IPS-20b (cell line): ENCODE results near the gene DENND4B.
A peak's percentile ranks its signal among the peaks of the same experiment; 100 is the strongest.

ENCODE experiments used
- H3K27ac ChIP-seq: one replicate; pipeline ENCODE4 v1.5.1; 2013; ENCODE audit warnings: low read length
- H3K27me3 ChIP-seq: 2 replicates; pipeline ENCODE4 v1.6.1; 2013; ENCODE audit warnings: mild to moderate bottlenecking, low read length, inconsistent platforms; ENCODE audit not compliant: insufficient read depth
- H3K36me3 ChIP-seq: 2 replicates; pipeline ENCODE4 v1.6.1; 2013; ENCODE audit warnings: low read depth, mild to moderate bottlenecking, inconsistent platforms, low read length, moderate library complexity; ENCODE audit not compliant: insufficient read depth
- H3K4me1 ChIP-seq: 2 replicates; pipeline ENCODE4 v1.6.1; 2013; ENCODE audit warnings: mild to moderate bottlenecking, control low read depth, inconsistent platforms, low read length, moderate library complexity; ENCODE audit not compliant: insufficient read depth
- H3K4me3 ChIP-seq: 2 replicates; pipeline ENCODE4 v1.5.1; 2013; ENCODE audit warnings: mild to moderate bottlenecking, low read length, inconsistent platforms
- H3K9ac ChIP-seq: 2 replicates; pipeline ENCODE4 v1.6.1; 2013; ENCODE audit warnings: low read depth, mild to moderate bottlenecking, inconsistent platforms, low read length, moderate library complexity
- H3K9me3 ChIP-seq: 2 replicates; pipeline ENCODE4 v1.6.1; 2013; ENCODE audit warnings: mild to moderate bottlenecking, low read depth, low read length, inconsistent platforms; ENCODE audit not compliant: insufficient read depth

Gene DENND4B

GRCh38 chr1:153956997-153957715 lies 10.6 kb upstream of the DENND4B start:
- peak overlapping the region; percentile 23 for H3K27ac ChIP-seq
- H3K9ac ChIP-seq, result peak overlapping the region; percentile 91
- peaks cover 51% of the 10 kb centered on the region for H3K36me3 ChIP-seq

GRCh38 chr1:153954826-153955225 lies 8.3 kb upstream of the DENND4B start:
- no peak overlapping the region for H3K27ac ChIP-seq
- no peaks in the 10 kb centered on the region for H3K9me3 ChIP-seq
- no peak overlapping the region for H3K9ac ChIP-seq
- peaks cover 51% of the 10 kb centered on the region for H3K36me3 ChIP-seq
- no peak overlapping the region for H3K4me3 ChIP-seq
- H3K27me3 ChIP-seq, result no peaks in the 10 kb centered on the region
- peaks cover 12% of the 10 kb centered on the region for H3K4me1 ChIP-seq

More at GRCh38 chr1:153956997-153957715, 10.6 kb upstream of the DENND4B start:
- Histone ChIP-seq H3K4me1 (peaks cover 20% of the 10 kb centered on the region), H3K4me3 (peak overlapping the region; percentile 91), H3K9me3 (no peaks in the 10 kb centered on the region), H3K27me3 (no peaks in the 10 kb centered on the region)

GRCh38 chr1:153953859-153954365 lies 7.4 kb upstream of the DENND4B start:
- peaks cover 49% of the 10 kb centered on the region for H3K36me3 ChIP-seq
- no peak overlapping the region for H3K27ac ChIP-seq
- no peak overlapping the region for H3K4me3 ChIP-seq
- peaks cover 9% of the 10 kb centered on the region for H3K4me1 ChIP-seq
- H3K27me3 ChIP-seq, result no peaks in the 10 kb centered on the region
- no peak overlapping the region for H3K9ac ChIP-seq
- no peaks in the 10 kb centered on the region for H3K9me3 ChIP-seq

- Histone ChIP-seq H3K9ac (no peak overlapping the region), H3K36me3 (peaks cover 67% of the 10 kb centered on the region), H3K27me3 (no peaks in the 10 kb centered on the region), H3K4me1 (peaks cover 3% of the 10 kb centered on the region), H3K27ac (no peak overlapping the region), H3K9me3 (no peaks in the 10 kb centered on the region), H3K4me3 (no peak overlapping the region)
Observed at GRCh38 chr1:153951801-153952200, 5.3 kb upstream of the DENND4B start.

GRCh38 chr1:153951183-153951582 lies 4.7 kb upstream of the DENND4B start:
- Histone ChIP-seq H3K9ac (no peak overlapping the region), H3K27me3 (no peaks in the 10 kb centered on the region), H3K4me3 (no peak overlapping the region), H3K27ac (no peak overlapping the region), H3K36me3 (peaks cover 67% of the 10 kb centered on the region), H3K4me1 (no peaks in the 10 kb centered on the region), H3K9me3 (no peaks in the 10 kb centered on the region)

GRCh38 chr1:153945795-153946621 lies 510 bp downstream of the DENND4B start:
- peaks cover 60% of the 10 kb centered on the region for H3K36me3 ChIP-seq
- no peaks in the 10 kb centered on the region for H3K27me3 ChIP-seq
- no peaks in the 10 kb centered on the region for H3K4me1 ChIP-seq
- no peaks in the 10 kb centered on the region for H3K9me3 ChIP-seq
- H3K9ac ChIP-seq, result peak overlapping the region; percentile 77
- peak overlapping the region; percentile 76 for H3K4me3 ChIP-seq
- H3K27ac ChIP-seq, result peak overlapping the region; percentile 55

GRCh38 chr1:153945131-153945794 lies 1.3 kb downstream of the DENND4B start:
- H3K4me1 ChIP-seq, result no peaks in the 10 kb centered on the region
- peak overlapping the region; percentile 76 for H3K4me3 ChIP-seq
- peak overlapping the region; percentile 77 for H3K9ac ChIP-seq
- H3K36me3 ChIP-seq, result peaks cover 60% of the 10 kb centered on the region
- H3K27me3 ChIP-seq, result no peaks in the 10 kb centered on the region
- H3K9me3 ChIP-seq, result no peaks in the 10 kb centered on the region
- H3K27ac ChIP-seq, result peak overlapping the region; percentile 55

- H3K9me3 ChIP-seq, result no peaks in the 10 kb centered on the region
- H3K27ac ChIP-seq, result no peak overlapping the region
- H3K36me3 ChIP-seq, result peaks cover 60% of the 10 kb centered on the region
- 0 out of 2 replicates have a peak overlapping the region, but pooled peaks have one; percentile 77 for H3K9ac ChIP-seq
- H3K27me3 ChIP-seq, result no peaks in the 10 kb centered on the region
- H3K4me3 ChIP-seq, result peak overlapping the region; percentile 76; the same call in 1 of the 2 replicates
- H3K4me1 ChIP-seq, result no peaks in the 10 kb centered on the region
Observed at GRCh38 chr1:153944827-153945117, 1.7 kb downstream of the DENND4B start.

GRCh38 chr1:153944005-153944826 lies 2.3 kb downstream of the DENND4B start:
- H3K27ac ChIP-seq, result no peak overlapping the region
- H3K4me3 ChIP-seq, result no peak overlapping the region

GRCh38 chr1:153942766-153943549 lies 3.6 kb downstream of the DENND4B start:
- peaks cover 57% of the 10 kb centered on the region for H3K36me3 ChIP-seq

More at GRCh38 chr1:153944005-153944826, 2.3 kb downstream of the DENND4B start:
- H3K4me1 ChIP-seq, result no peaks in the 10 kb centered on the region
- H3K9me3 ChIP-seq, result no peaks in the 10 kb centered on the region
- peaks cover 63% of the 10 kb centered on the region for H3K36me3 ChIP-seq
- H3K9ac ChIP-seq, result no peak overlapping the region
- no peaks in the 10 kb centered on the region for H3K27me3 ChIP-seq

More at GRCh38 chr1:153942766-153943549, 3.6 kb downstream of the DENND4B start:
- Histone ChIP-seq H3K4me3 (no peak overlapping the region), H3K27me3 (no peaks in the 10 kb centered on the region), H3K9me3 (no peaks in the 10 kb centered on the region), H3K4me1 (no peaks in the 10 kb centered on the region), H3K27ac (no peak overlapping the region), H3K9ac (no peak overlapping the region)
